GM19351 (cell line): ENCODE measurements around the gene MYDGF.
"Not testable (repeated sequence)": the region's sequence is repeated elsewhere in the genome, so short reads cannot be mapped to it uniquely, and the experiment has no call there.

Experiments
- ATAC-seq: cut with Tn5 transposase; IDR thresholded peaks from one replicate; pipeline ENCODE4 v1.9.1; 2021; ENCODE audit warnings: mild to moderate bottlenecking, moderate library complexity; ENCODE audit not compliant: unreplicated experiment

Gene MYDGF

DNA sequence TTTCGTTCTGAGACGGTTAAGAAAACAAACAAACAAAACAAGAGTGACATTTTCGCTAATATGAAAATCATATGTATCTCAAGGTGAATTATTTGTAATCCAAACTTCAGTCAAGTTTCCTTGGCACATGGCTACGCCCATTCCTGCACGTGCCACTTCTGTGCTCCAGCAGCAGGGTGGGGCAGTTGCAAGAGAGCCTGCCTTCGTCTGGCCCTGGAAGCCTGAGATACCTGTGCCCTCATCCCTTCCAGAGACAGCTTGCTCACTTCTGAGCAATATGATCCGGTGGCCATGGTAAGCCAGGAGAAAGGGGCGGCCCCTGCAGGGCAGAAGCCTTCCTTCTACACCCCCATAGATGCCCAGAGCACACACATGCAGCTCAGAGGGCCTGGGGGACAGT lies 31.4 kb upstream of the MYDGF start:
- no peak for ATAC-seq

DNA sequence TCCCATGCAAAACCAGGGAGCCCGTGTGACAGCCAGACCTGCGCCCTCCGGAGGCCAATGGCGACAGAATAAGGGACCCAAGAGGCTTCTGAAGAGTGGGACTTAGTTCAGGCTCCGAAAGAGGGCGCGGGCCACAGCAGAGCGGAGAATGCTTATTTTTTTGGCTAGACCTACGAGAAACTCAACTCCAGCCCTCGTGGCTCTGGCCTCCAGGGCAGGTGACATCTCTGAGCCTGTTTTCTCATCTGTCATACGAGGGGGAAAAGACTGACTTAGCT lies 30.5 kb upstream of the MYDGF start:
- ATAC-seq, result no peak

DNA sequence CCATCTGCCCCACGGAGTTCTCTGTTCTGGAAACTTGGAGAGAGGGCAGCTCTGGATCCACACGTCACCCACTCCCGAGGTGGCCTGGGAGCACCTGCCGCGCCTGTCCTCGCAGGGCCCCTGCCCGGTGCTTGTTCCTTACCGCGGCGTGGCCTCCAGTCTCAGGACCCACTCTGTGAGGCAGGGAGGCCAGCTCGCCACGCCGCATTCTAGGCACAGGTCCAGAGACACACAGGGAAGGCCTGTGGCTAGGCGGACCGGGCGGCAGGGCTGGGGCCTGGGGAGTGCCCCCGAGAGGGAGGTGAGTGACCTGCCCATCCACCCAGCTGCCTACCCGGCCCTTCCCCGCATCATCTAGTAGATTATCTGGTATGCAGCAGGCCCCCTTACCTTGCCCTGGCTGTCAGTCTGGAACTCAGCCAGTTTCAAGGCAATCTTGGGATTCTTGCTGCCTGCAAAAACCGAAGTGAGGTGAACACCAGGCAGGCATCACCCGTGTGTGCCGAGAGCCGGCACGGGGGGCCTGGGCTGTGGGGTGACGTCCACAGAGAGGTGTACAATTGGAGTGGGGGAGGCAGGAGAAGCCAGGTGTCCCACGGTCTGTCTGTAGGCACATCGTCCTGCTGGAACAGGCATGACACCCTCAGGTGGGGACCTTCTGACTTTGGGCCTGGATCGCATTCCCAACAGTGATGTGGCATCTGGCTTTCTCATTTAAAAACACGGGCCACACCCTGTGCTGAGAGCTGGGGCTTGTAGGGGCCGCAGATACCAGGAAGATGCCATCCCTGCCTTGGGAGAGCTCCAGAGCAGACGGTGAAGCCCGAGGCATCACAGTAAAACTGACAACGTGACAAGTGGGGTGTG lies 29.9 kb upstream of the MYDGF start:
- no peak for ATAC-seq

DNA sequence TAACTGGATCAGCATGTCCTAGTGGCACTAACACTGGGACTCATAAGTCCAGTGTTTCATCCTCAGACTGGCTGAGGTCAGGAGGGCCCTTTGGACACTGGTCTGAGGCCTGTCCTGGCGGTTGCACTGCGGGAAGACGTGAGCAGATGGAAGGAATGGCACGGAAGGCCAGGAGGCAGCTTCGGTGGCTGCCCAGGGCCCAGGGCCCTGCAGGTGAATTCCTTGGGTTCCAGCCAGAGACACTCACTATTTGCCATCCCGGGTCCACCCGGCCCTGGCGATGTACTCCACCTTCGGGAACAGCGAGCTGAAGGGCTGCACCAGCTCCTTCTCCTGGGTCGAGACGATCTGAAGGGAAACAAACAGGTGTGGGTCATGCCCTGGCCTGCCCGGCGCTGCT lies 27.2 kb upstream of the MYDGF start:
- no peak for ATAC-seq

DNA sequence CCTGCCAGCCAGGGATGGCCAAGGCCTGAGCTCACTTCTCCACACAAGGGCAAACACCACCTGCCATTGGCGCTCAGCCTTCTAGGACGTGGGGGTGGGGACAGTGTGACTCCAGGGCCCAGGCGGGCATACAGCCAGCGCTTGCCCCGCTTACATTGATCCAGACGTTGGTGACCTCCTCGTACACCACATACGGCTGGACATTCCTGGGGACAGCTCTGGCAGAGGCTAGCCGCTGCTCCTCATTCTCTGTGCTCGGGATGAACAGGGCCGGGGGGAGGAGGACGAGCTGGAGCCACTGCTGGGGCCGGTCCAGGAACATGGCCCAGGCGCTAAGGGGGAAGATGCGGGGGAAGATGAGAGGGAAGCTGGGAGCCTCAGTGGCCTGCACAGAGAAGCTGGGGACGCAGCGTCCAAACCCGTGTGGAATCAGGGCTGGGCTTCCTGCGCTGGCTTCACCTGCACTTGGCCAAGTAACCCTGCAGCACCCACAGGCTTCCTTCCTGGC lies 25.1 kb upstream of the MYDGF start:
- ATAC-seq, result no peak

DNA sequence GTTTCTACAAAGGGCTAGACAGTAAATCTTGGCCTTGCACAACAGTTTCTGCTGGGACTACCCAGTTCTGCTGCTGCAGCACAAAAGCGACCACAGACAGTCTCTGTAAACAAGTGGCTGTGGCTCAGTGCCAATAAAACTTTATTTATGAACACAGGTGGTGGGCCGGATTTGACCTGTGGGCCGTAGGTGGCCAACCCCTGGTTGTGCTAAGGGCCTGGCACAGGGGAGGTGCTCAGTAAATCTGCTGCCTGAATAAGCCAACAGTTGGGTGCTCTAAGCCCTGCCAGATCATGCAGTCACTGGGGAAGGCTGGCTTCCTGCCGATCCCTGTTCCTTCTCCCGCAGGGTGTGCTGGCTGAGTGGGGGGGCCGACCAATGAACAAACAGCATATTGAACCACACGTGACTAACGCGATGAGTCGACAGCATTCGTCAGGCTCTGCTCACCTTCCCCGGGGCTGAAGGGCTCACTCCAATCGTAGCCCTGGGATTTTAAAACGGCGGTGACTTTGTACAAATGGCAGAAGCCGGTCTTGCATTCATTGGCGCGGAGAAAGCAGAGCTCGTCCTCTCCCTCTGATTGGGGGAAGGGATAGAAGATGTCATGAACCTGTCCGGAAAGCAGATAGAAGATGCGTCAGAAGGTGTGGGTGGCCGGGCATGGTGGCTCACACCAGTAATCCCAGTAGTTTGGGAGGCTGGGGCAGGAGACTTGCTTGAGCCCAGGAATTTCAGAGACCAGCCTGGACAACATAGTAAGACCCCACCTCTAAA lies 24.3 kb upstream of the MYDGF start:
- no peak for ATAC-seq

DNA sequence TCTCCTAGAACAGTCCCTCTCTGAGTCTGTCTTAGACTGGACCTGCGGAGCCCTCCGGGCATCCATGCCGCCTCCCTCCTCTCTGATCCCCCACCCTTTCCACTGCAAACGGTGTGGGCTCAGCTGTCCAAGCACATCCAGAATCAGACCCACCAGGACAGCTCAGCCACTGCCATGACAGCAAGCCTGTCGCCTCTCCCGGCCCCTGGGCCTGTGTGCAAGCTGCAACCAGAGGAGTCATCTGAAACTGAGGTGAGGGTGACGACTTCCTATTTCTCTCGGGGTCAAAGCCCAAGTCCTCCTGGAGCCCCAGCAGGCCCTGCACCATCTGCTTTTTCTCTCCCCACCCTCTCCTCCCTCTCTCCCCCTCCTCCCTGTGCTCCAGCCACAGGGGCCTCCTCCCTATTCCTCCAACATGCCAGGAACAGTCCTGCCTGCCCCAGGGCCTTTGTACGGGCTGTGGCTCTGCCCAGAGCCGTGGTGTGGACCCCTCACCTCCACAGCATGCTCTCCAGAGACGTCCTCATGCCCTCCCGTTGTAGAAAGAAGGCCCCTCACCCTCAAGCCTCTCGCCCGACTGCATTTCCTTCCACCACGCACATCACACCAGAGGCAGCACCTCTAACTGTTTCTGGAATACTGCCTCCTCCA lies 23.5 kb upstream of the MYDGF start:
- ATAC-seq, result no peak

DNA sequence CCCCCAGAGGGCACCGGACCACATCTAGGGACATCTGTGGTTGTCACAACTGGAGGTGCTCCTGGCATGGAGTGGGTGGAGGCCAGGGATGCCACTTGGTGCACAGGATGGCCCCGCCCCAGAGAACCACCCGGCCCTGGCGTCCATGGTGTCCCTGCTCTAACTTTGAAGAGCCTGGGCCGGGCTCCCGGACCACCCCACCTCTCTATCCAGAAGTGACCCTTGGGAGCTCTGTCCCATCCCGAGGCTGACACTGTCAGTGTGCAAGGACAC lies 22.9 kb upstream of the MYDGF start:
- ATAC-seq, result no peak

DNA sequence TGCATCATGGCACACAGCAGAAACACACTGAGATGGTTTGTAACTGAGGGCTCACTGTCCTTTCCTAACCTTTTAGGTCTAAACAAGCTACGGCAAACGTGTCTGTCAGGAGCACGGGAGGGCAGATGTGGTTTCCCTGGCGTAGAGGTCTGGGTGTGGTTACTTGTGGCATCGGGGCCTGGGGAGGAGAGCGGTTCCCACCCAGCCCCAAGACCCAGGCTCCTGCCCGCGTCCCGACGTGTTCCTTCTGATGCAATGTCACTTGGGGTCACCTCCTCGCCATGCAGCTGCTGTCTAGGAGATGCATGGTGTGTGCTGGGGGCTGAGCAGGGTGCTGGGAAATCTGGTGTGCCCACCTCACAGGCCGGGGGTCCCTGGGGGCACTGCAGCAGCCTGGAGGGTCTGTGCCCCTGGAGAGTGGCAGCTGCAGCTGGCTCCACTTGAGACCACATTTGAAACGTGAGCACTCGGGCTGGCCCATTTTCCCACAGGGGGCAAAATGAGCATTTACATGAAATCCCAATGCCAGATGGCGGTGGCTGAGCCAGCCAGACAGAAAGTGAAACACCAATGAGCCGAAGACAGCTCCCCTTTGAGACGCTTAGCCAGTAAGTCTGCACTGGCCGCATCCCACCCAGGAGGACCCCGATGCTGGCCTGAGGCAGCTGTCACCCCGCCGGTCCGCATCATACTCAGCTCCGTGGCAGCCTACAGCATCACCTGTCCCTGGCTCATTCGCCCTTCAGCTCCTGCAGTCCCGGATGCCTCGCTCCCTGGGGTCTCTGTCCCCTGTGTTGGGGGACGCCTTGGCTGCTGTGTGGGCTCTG lies 22.3 kb upstream of the MYDGF start:
- ATAC-seq, result no peak

DNA sequence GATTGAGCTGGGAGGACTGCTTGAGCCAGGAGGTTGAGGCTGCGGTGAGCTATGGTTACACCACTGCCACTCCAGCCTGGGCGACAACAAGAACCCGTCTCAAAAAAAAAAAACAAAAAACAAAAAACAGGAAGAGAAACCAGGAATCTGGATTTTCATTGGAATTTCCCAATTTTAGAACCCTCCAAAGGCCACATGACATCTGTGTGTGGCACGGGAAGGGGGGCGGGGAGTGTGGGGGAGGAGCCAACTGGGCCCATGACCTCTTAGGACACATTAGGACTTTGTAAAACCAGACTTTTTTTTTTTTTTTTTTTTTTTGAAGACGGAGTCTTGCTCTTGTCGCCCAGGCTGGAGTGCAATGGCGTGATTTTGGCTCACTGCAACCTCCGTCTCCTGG lies 21.2 kb upstream of the MYDGF start:
- no peak for ATAC-seq

DNA sequence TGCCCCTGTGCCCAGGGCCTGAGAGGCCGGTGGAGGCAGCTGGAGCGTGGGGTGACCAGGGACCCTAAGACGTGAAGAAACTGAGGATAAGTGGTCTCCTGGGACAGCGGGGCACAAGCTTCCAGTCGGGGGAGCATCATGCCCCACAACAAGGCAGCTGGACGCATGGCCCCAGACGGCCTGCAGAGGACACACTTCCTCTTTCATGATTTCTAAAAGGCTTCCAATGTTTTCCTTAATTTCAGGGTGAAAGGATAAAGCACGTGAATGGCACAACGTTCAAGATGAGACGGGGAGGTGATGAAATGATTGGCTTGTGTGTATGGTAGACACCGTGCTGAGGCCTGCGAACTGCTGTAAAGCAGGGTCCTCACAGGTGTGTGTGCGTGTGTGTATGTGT lies 20.2 kb upstream of the MYDGF start:
- ATAC-seq, result no peak

DNA sequence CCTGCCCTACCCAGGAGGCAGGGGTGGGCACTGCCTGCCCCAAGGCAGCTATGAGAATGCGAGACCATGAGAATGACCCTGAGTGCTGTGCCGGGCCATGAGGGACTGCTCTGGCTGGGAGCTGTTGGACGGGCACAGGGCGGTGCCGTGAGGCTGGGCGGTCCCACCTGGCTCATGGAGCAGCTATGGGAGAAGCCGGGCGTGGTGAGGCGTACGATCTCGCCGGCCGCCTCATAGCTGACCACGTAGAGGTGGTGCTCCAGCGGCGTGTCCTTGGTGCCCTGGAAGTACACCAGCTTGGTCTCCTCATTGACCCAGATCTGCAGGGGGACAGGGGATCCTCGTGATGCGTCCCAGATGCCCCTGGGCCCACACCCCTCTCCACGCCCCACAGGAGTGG lies 19.3 kb upstream of the MYDGF start:
- ATAC-seq, result no peak

DNA sequence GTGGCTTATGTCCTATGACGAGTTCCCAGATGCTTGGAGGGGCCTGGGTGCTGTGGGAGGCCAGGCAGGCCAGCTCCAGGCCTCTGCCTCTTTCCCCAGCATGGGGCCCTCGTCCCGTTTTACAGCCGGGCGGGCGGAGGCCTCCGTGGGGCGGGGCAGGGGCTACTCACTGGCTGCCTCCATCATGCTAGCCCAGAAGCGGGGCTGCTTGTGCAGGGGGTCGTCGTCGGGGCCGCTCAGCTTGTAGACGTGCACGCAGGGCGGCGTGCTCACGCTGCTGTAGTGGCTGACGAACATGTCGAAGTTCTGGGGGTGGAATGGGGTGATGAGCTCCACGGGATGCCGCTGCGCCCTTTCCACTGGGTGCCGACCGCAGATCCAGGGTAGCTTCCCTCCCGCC lies 18.4 kb upstream of the MYDGF start:
- ATAC-seq, result no peak

DNA sequence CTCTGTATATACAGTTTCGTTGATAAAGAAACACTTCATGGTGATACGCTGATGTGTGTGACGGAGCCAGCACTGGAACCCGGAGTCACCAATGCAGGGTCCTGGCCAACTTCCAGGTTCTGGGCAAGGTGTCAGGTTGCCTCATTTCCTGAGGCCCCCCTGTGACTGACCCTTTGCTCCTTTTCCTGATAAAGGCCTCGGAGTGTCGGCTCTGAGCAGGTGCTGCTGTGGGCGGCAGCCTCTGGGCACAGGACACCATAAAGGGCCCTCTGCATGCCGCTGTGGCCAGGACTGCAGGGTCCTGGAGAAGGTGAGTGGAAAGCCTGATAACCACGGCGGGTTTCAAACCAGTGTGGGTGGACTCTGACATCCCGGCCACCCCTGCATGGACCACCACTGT lies 17.3 kb upstream of the MYDGF start:
- ATAC-seq, result no peak

DNA sequence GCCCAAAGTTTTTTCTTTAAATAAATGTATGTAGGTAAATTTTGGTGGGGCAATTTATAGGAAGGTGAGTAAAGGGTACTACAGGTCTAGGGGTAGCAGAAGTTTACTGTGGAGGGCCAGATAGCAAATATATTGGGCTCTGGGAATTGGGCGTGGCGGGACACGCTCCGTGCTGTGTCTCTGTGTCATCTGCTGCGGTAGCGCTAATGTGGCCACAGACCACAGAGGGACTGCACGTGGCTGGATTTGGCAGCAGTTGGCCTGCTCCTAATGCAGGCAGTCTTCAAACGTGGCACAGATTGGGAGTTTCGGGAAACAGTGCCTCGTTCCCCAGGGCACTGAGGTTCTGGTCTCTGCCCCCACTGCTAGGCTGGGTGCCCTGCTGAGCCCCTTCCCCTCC lies 16.6 kb upstream of the MYDGF start:
- no peak for ATAC-seq

DNA sequence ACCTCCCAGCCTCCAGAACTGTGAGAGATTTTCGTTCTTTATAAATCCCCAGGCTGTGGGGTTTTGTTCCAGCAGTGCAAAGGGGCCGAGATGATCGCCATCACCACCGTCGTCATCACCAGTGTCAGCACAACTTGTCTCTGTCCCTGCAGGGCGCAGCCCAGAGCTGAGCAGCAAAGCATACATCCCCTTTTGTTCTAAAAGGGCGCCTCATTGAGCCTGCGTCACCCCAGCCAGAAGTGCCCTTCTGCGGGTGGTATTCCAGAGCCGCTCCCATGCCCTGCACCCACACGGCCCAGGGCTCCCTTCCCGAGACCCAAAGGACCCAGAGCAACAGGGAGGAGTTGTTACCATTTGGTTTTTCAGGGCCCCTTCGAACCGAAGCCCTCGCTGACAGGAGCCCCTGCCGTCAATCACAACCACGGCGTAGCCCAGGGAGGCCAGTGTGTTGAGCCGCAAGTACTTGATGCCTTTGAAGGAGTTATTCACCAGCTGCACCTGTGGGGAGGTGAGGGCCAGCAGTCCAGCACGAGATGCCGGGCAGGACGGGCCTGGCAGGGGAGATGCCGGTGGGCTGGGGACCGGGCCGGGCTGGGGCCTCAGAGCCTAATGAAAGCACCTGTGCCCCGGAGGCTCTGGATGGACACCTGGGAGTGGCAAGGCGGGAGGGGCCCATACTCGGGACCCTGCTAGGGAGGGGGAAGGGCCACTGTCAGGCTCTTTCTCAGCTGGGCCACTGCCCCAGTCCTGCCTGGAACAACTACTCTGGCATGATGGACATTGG lies 14.4 kb upstream of the MYDGF start:
- no peak for ATAC-seq

DNA sequence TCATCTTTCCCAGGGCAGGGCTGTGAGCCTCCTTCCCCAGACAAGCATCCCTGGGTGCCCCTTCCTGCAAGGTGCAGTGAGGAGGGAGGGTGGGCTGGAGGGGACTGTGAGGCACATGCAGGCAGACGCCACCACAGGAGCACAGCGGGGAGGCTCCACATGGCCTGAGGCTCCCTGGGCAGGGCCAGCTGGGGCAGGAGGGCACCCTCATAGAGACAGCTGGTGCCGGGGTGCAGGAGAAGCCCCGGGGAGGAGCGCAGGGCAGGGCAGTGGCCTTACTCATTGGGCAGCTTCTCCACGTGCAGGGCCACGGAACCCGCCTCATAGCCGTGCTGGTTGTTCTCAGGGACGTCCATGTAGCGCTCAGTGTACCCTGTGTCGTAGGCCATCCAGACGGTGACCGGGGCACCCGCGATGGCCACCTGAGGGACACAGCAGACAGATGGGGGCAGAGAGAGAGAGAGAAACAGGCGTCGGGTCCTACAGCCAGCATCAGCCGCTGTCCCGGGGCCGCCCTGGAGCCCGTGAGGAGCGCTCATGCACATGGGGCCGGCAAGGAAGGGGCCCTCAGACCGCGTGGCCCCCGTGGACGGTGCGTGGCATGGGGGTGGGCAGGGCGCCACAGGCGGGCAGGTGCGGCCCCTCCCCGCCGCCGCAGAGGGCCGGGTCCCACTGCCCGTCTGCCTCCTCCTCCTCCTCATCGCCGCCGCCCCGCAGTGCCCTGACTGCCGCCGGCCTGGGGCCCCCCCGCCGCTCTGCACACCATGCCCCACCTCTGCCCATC lies 12.5 kb upstream of the MYDGF start:
- ATAC-seq, result no peak

DNA sequence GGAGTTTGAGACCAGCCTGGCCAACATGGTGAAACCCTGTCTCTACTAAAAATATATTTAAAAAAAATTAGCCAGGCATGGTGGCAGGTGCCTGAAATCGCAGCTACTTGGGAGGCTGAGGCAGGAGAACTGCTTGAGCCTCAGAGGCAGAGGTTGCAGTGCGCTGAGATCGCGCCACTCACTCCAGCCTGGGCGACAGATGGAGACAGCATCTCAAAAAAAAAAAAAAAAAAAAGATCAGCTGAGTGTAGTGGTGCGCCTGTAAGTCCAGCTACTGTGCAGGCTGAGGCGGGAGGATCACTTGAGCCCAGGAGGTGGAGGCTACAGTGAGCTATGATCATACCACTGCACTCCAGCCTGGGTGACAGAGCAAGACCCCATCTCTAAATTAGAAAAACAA lies 9.9 kb upstream of the MYDGF start:
- not testable (repeated sequence) for ATAC-seq

DNA sequence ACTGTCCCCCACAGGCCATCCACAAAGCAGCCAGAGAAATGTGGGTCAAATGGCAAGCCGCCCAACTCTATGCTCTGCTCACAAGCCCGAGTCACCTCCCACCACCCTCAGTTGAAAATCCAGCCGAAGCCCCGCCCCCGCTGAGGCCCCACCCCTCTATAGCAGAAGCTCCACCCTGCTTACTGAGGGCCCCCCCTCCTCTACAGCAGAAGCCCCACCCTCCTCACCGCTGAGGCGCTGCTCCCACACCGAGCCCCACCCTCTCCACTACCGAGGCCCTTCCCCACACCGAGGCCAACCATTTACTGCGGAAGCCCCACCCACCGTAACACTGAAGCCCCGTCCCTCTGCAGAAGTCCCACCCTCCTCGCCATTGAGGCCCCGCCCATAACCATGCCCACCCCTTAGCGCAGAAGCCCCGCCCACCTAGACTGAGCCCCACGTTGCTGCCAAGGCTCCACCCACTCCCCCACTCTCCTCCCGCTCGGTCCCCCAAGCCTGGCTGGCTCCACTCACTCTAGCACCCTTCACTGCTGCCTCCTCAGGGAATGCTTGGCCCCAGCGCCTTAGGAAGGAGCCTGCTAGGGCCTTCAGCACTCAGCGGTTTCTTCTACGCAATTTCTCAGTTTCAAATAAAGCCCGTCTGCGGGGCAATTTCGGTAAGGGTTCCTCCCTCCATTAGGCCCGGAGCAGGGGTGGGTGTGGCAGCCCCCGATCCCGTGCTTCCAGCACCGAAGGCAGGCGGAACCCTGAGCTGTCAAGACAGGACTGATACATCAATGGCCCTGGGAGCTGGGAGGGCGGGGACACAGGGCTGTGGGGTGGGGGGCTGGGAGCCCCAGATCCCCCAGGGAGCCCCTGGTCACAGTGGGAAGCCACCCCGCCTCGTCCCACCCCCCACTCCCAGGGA lies 9.0 kb upstream of the MYDGF start:
- ATAC-seq, result no peak
